GM12878 (cell line): ENCODE results near the gene LRP10. TPM values are rescaled to one million over a fixed set of nuclear protein-coding genes. Genes with fewer than 3 reads are reported as not detected.

Experiments used
- ATAC-seq: fragments of 200-7000 bp; cut with Tn5 transposase; 3 replicates; pipeline ENCODE4 v1.9.1; 2020; ENCODE audit warnings: mild to moderate bottlenecking, moderate library complexity
- BruUV-seq: library from RNA; stranded (reverse); fragments of 400-500 nt; replicated peaks from 2 replicates; lab custom pipeline; 2021; lab: Mats Ljungman, UMichigan
- CTCF ChIA-PET: fragments of 300-600 bp; sonication (Branson Sonifier 250); formaldehyde crosslinking; extraction: SDS; loops from one replicate; lab custom pipeline; 2021; ENCODE audit warnings: inconsistent platforms; lab: Yijun Ruan, JAX
- POLR2A ChIA-PET: fragments of 350-600 bp; formaldehyde crosslinking; extraction: SDS; loops from one replicate; lab custom pipeline; 2021; ENCODE audit warnings: inconsistent platforms; lab: Charles Lee
- RAD21 ChIA-PET: fragments of 300-600 bp; sonication (Branson Sonifier 250); formaldehyde crosslinking; loops from one replicate; lab custom pipeline; 2023; ENCODE audit warnings: antibody characterized with exemption; ENCODE audit not compliant: unreplicated experiment; lab: Charles Lee
- SMC1A ChIA-PET: fragments of 300-600 bp; sonication (Branson Sonifier 250); formaldehyde crosslinking; loops from one replicate; lab custom pipeline; 2023; ENCODE audit not compliant: unreplicated experiment, uncharacterized antibody; lab: Charles Lee
- DNase-seq: peaks from one replicate; pipeline ENCODE4 v3.0.0-alpha.2; 2011; ENCODE audit warnings: low read depth, low spot score
- FAIRE-seq: peaks from 3 replicates; lab custom pipeline; 2011; peaks lifted over from hg19 to GRCh38; lab: Jason Lieb, UNC
- H2AFZ ChIP-seq: 2 replicates; pipeline ENCODE4 v1.6.0; 2011; ENCODE audit warnings: low read depth, low read length, control low read depth; ENCODE audit not compliant: control insufficient read depth
- H3K27ac ChIP-seq: 2 replicates; pipeline ENCODE4 v1.5.1; 2011; ENCODE audit warnings: control low read depth; ENCODE audit not compliant: control insufficient read depth, insufficient read depth
- H3K27me3 ChIP-seq, 2 experiments: replicated peaks in 1 of 2; 2 replicates each; pipeline versions ENCODE4 v1.6.0 to v1.6.1; 2011; ENCODE audit warnings: low read length in 1 of 2; ENCODE audit not compliant: control insufficient read depth in 2 of 2, insufficient read depth in 2 of 2
- H3K36me3 ChIP-seq, 2 experiments: 2 replicates each; pipeline ENCODE4 v1.5.1; 2011; ENCODE audit warnings: low read length in 1 of 2; ENCODE audit not compliant: control insufficient read depth in 2 of 2, insufficient read depth in 2 of 2
- H3K4me1 ChIP-seq: 2 replicates; pipeline ENCODE4 v1.6.1; 2011; ENCODE audit warnings: mild to moderate bottlenecking, low read length, moderate library complexity, mixed read lengths; ENCODE audit not compliant: control insufficient read depth, insufficient read depth
- H3K4me2 ChIP-seq: 2 replicates; pipeline ENCODE4 v1.6.0; 2011; ENCODE audit warnings: control low read depth; ENCODE audit not compliant: control insufficient read depth, insufficient read depth
- H3K4me3 ChIP-seq: fragments of 200-600 bp; sonication (generic); 2 replicates; pipeline ENCODE4 v1.5.1; 2016
- H3K79me2 ChIP-seq: 2 replicates; pipeline ENCODE4 v1.6.0; 2011; ENCODE audit warnings: low read length; ENCODE audit not compliant: control insufficient read depth, insufficient read depth
- H3K9ac ChIP-seq: 2 replicates; pipeline ENCODE4 v1.8.0; 2011; ENCODE audit warnings: low read length, control low read depth, mixed read lengths; ENCODE audit not compliant: control insufficient read depth, insufficient read depth
- H3K9me3 ChIP-seq: replicated peaks from 3 replicates; pipeline ENCODE4 v1.5.1; 2011; ENCODE audit warnings: mild to moderate bottlenecking, low read length; ENCODE audit not compliant: control insufficient read depth, insufficient read depth
- H4K20me1 ChIP-seq: 2 replicates; pipeline ENCODE4 v1.6.0; 2011; ENCODE audit not compliant: control insufficient read depth, insufficient read depth
- BHLHE40 ChIP-seq, 2 experiments: fragments of 450-650 bp in 1 of 2; IDR thresholded peaks; 2 replicates each; pipeline ENCODE4 v1.6.1; 2011 to 2017; ENCODE audit warnings: low read depth in 2 of 2, borderline replicate concordance in 1 of 2, improper control_type of control experiment in 1 of 2, low read length in 1 of 2, mild to moderate bottlenecking in 1 of 2
- CBX3 ChIP-seq: fragments of 200-600 bp; sonication (generic); IDR thresholded peaks from 2 replicates; pipeline ENCODE4 v1.6.1; 2016; ENCODE audit warnings: low read depth, borderline replicate concordance
- CHD2 ChIP-seq: IDR thresholded peaks from 2 replicates; pipeline ENCODE4 v1.6.1; 2011; ENCODE audit warnings: low read depth, low read length, improper control_type of control experiment, borderline replicate concordance
- DPF2 ChIP-seq: fragments of 450-650 bp; IDR thresholded peaks from 2 replicates; pipeline ENCODE4 v1.6.1; 2017; ENCODE audit warnings: mild to moderate bottlenecking
- EED ChIP-seq: sonication (generic); IDR thresholded peaks from 2 replicates; pipeline ENCODE4 v1.6.1; 2016; ENCODE audit warnings: antibody characterized with exemption, low read depth
- EZH2 ChIP-seq: IDR thresholded peaks from 2 replicates; pipeline ENCODE4 v1.6.1; 2012; ENCODE audit warnings: low read depth, mild to moderate bottlenecking, control low read depth, inconsistent platforms, low read length, borderline replicate concordance; ENCODE audit not compliant: control insufficient read depth
- HDAC2 ChIP-seq: fragments of 200-600 bp; sonication (generic); IDR thresholded peaks from 2 replicates; pipeline ENCODE4 v1.6.1; 2017
- JUND ChIP-seq: IDR thresholded peaks from 2 replicates; pipeline ENCODE4 v1.6.1; 2012; ENCODE audit warnings: low read depth, mild to moderate bottlenecking, low read length, improper control_type of control experiment, moderate library complexity
- KAT2A ChIP-seq: conservative IDR thresholded peaks from 2 replicates; pipeline ENCODE4 v1.6.1; 2011; ENCODE audit warnings: low read depth, low read length; ENCODE audit not compliant: control insufficient read depth
- MYC ChIP-seq: IDR thresholded peaks from 2 replicates; pipeline ENCODE4 v1.6.1; 2011; ENCODE audit warnings: mild to moderate bottlenecking, low read length, moderate library complexity, inconsistent platforms; ENCODE audit not compliant: insufficient read depth, insufficient replicate concordance, insufficient read length, severe bottlenecking
- NBN ChIP-seq: fragments of 450-650 bp; IDR thresholded peaks from 2 replicates; pipeline ENCODE4 v1.6.1; 2016
- NRF1 ChIP-seq: conservative IDR thresholded peaks from 2 replicates; pipeline ENCODE4 v1.6.1; 2011; ENCODE audit warnings: mild to moderate bottlenecking, low read depth, low read length, improper control_type of control experiment
- ZBED1 ChIP-seq: IDR thresholded peaks from 2 replicates; pipeline ENCODE4 v1.6.1; 2016; ENCODE audit warnings: borderline replicate concordance
- ZSCAN29 ChIP-seq: fragments of 450-650 bp; IDR thresholded peaks from 2 replicates; pipeline ENCODE4 v1.6.1; 2017; ENCODE audit warnings: mild to moderate bottlenecking, moderate library complexity
- WGBS: methylation state at CpG from one replicate; pipeline ENCODE4 v1.1.6; 2016; ENCODE audit warnings: low lambda C conversion rate; ENCODE audit not compliant: insufficient replicate concordance, insufficient coverage; ENCODE audit errors: missing lambda C conversion rate; 5-methylcytosine and 5-hydroxymethylcytosine counted together
- in situ Hi-C: fragments of 300-500 bp; cut with MboI; formaldehyde crosslinking; loops from 9 replicates; pipeline ENCODE4 v1.14.3; 2018; ENCODE audit warnings: mixed read lengths
- intact Hi-C: fragments of 100-400 bp; cut with micrococcal nuclease; formaldehyde crosslinking; loops from one replicate; pipeline ENCODE4 v1.14.2; 2022; ENCODE audit not compliant: unreplicated experiment
- polyA plus RNA-seq, 11 experiments: library from polyadenylated mRNA; depleted of rRNA in 4 of 11; unstranded in 6 of 11; stranded (reverse) in 5 of 11; fragments of >200 nt; fragmentation: Nextera tagmentation in 4 of 11; fragmentation: Illumina TruSeq in 1 of 11; extraction: Ambion mirVana in 4 of 11; extraction: Trizol in 1 of 11; gene quantifications; 1 replicate in 1 of 11; 2 replicates in 10 of 11; pipeline versions ENCODE4 v1.2.1 to v1.2.3, GENCODE V29; 2011 to 2016; ENCODE audit warnings: inconsistent platforms in 2 of 11, missing spikeins in 2 of 11, low read depth in 1 of 11
- total RNA-seq, 4 experiments: library from RNA; depleted of rRNA in 3 of 4; stranded (reverse); fragments of >200 nt in 3 of 4; fragmentation: Illumina TruSeq in 1 of 4; extraction: Trizol in 1 of 4; gene quantifications; 2 replicates each; pipeline versions ENCODE4 v1.2.1 to v1.2.3, GENCODE V29; 2013 to 2021
- TF ChIP-seq, protein P1 (sequence below): IDR thresholded peaks from 2 replicates; pipeline ENCODE4 v1.6.1; 2012; ENCODE audit warnings: low read depth, low read length, improper control_type of control experiment
- TF ChIP-seq, protein P2 (sequence below): fragments of 450-650 bp; conservative IDR thresholded peaks from 2 replicates; pipeline ENCODE4 v1.6.1; 2017; ENCODE audit warnings: mild to moderate bottlenecking, moderate library complexity
- TF ChIP-seq, protein P3 (sequence below), 3 experiments: IDR thresholded peaks in 2 of 3; conservative IDR thresholded peaks in 1 of 3; 2 replicates each; pipeline ENCODE4 v1.5.1; 2011; ENCODE audit warnings: low read depth in 3 of 3, low read length in 3 of 3, mild to moderate bottlenecking in 3 of 3, control low read depth in 2 of 3, moderate library complexity in 2 of 3, inconsistent platforms in 1 of 3, mixed read lengths in 1 of 3; ENCODE audit not compliant: control insufficient read depth in 2 of 3, insufficient read depth in 1 of 3; ENCODE audit errors: extremely low read depth in 1 of 3

LRP10 gene
- total and polyA plus RNA-seq, 10 of the 15 experiments (the other 5 are each of a cell fraction or from before 2014, with no cell fraction given) = 3.0 to 56.9 (median 20.9) TPM

DNA sequence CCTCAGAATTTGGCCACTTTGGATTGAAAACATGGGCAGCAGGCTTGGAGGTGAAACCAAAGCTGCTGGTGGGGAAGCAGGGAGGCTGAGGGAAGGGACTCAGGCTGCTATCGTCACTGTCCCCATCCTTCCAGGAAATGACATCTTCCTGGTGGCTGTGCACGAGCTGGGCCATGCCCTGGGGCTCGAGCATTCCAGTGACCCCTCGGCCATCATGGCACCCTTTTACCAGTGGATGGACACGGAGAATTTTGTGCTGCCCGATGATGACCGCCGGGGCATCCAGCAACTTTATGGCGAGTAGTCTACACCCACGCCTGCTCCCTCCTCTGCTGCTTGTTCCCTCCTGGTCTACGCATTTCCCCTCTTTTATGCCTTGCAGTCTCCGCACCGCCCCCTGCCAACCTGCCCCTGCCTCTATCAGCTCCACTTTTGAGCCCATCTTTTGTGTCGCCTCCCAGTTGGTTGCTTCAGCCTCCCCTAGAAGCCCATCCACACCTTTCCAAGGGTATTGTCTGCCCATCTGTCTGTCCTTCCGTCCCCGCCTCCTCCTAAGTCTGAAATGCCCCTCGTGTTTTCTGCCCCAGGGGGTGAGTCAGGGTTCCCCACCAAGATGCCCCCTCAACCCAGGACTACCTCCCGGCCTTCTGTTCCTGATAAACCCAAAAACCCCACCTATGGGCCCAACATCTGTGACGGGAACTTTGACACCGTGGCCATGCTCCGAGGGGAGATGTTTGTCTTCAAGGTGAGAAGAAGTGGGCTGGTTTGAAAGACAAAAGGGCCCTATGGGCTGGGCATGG, 28.2 kb upstream of the LRP10 start:
- ChIA-PET POLR2A (interaction anchor here (0.5 to 0.9 kb wide), 2 partner anchors 13 to 19 kb away, joined by 3 read pairs; partner anchors contain the start of gene MRPL52), RAD21 (no interaction called here), SMC1A (interaction anchor here (0.9 kb wide), 1 partner anchor 11 kb away, joined by 3 read pairs; no protein-coding TSS in a partner anchor), CTCF (interaction anchor here (1.0 kb wide), 1 partner anchor 15 kb away, joined by 3 read pairs; no protein-coding TSS in a partner anchor)
- Histone ChIP-seq H3K36me3 (no peaks in the 10 kb centered on the region), H3K9me3 (no peaks in the 10 kb centered on the region), H3K4me2 (no peak overlapping the region), H3K27me3 (no peaks in the 10 kb centered on the region), H4K20me1 (no peaks in the 10 kb centered on the region), H2AFZ (no peak overlapping the region), H3K9ac (no peak overlapping the region), H3K27ac (no peak overlapping the region), H3K4me1 (peaks cover 18% of the 10 kb centered on the region), H3K79me2 (no peaks in the 10 kb centered on the region), H3K4me3 (no peak overlapping the region)
- FAIRE-seq (no peak), ATAC-seq (no peak), DNase-seq (no peak)
- in situ Hi-C loops (loop anchor here (10.0 kb wide), 1 partner anchor 529 kb away; no protein-coding TSS in a partner anchor), intact Hi-C loops (no loop called here)
- no TSS peak for BruUV-seq
- WGBS = 70% methylated on average over 21 of the region's 21 CpGs
- TF ChIP-seq CBX3 (no peak), EED (no peak), NBN (no peak), KAT2A (no peak), NRF1 (no peak), ZSCAN29 (no peak), ZBED1 (no peak), EZH2 (no peak), HDAC2 (no peak), BHLHE40 (IDR thresholded peaks at IDR 0.05; ENCODE audit: borderline replicate concordance in 1 of 2, low read depth in 2 of 2, low read length in 1 of 2) (no peak), JUND (no peak), MYC (no peak), DPF2 (no peak), CHD2 (no peak)
- TF ChIP-seq, protein P1, sequence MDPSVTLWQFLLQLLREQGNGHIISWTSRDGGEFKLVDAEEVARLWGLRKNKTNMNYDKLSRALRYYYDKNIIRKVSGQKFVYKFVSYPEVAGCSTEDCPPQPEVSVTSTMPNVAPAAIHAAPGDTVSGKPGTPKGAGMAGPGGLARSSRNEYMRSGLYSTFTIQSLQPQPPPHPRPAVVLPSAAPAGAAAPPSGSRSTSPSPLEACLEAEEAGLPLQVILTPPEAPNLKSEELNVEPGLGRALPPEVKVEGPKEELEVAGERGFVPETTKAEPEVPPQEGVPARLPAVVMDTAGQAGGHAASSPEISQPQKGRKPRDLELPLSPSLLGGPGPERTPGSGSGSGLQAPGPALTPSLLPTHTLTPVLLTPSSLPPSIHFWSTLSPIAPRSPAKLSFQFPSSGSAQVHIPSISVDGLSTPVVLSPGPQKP = no peak
- TF ChIP-seq, protein P2, sequence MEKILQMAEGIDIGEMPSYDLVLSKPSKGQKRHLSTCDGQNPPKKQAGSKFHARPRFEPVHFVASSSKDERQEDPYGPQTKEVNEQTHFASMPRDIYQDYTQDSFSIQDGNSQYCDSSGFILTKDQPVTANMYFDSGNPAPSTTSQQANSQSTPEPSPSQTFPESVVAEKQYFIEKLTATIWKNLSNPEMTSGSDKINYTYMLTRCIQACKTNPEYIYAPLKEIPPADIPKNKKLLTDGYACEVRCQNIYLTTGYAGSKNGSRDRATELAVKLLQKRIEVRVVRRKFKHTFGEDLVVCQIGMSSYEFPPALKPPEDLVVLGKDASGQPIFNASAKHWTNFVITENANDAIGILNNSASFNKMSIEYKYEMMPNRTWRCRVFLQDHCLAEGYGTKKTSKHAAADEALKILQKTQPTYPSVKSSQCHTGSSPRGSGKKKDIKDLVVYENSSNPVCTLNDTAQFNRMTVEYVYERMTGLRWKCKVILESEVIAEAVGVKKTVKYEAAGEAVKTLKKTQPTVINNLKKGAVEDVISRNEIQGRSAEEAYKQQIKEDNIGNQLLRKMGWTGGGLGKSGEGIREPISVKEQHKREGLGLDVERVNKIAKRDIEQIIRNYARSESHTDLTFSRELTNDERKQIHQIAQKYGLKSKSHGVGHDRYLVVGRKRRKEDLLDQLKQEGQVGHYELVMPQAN = no peak
- TF ChIP-seq, protein P3, sequence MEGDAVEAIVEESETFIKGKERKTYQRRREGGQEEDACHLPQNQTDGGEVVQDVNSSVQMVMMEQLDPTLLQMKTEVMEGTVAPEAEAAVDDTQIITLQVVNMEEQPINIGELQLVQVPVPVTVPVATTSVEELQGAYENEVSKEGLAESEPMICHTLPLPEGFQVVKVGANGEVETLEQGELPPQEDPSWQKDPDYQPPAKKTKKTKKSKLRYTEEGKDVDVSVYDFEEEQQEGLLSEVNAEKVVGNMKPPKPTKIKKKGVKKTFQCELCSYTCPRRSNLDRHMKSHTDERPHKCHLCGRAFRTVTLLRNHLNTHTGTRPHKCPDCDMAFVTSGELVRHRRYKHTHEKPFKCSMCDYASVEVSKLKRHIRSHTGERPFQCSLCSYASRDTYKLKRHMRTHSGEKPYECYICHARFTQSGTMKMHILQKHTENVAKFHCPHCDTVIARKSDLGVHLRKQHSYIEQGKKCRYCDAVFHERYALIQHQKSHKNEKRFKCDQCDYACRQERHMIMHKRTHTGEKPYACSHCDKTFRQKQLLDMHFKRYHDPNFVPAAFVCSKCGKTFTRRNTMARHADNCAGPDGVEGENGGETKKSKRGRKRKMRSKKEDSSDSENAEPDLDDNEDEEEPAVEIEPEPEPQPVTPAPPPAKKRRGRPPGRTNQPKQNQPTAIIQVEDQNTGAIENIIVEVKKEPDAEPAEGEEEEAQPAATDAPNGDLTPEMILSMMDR (IDR thresholded peaks at IDR 0.05 in 2 of 3, conservative IDR thresholded peaks at IDR 0.05 in 1 of 3; ENCODE audit: control insufficient read depth in 2 of 3, extremely low read depth in 1 of 3, insufficient read depth in 1 of 3, low read depth in 3 of 3, low read length in 3 of 3) = no peak
